GM18909 (cell line): ENCODE data around the gene CDC42SE2.
"Not testable (repeated sequence)": the region's sequence is repeated elsewhere in the genome, so short reads cannot be mapped to it uniquely, and the experiment has no call there.

Experiments used
- ATAC-seq: cut with Tn5 transposase; IDR thresholded peaks from one replicate; pipeline ENCODE4 v1.9.1; 2021; ENCODE audit warnings: mild to moderate bottlenecking; ENCODE audit not compliant: unreplicated experiment, poor library complexity

CDC42SE2 gene

GRCh38 chr5:131357739-131358561 is 94.1 kb downstream of the CDC42SE2 start:
- ATAC-seq = peak; percentile 50

DNA sequence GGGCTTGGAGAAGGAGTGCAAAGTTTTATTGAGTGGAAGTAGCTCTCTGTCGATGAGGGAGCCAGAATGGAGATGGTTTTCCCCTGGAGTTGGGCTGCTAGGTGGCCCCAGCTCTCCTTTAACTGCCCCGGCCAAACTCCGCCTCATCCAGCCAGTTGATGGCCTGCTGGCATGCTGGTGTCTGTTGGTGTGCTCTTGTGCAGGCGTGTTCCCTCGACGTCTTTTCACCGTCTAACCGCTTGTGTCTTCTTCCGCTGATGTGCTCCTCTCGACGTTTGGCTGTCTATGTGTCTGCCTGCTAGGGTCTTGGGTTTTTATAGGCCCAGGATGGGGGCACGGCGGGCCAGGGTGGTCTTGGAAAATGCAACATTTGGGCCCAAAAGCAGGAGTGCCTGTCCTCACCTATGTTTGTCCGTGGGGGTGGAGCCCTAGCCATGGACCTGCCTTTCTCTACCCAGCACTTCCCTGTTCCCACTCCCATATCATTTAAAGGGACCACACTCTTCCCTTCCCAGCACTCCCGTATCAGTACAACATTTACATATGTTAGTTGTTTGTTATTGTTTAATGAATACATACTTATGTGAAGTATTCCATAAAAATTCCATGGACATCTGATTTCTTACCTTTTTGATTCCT is 97.9 kb downstream of the CDC42SE2 start:
- ATAC-seq = no peak

DNA sequence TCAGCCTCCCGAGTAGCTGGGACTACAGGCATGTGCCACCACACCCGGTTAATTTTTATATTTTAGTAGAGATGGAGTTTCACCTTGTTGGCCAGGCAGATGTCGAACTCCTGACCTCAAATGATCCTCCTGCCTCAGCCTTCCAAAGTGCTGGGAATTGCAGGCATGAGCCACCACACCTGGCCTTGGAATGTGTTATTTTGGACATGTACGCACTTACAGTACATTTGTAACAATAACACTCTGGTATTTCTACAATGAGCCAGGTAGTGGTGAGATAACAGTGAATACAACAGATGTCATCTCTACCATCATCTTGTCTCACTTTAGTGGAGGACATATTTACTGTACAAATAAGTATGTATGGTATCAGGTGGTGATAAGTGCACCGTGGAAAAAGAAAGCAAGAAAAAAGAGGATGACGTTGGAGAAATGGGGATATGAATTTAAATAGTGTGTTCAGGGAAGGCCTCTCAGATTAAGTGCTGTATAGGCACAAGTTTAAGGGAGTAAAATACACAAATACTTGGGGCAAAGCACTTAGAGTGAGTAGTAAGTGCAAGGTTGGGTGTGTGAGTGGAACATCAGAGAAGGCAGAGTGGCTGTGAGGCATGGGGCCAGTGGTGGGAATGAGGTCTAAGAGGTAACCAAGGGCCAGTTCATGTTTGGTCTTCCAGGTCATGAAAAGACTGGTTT is 100.1 kb downstream of the CDC42SE2 start:
- no peak for ATAC-seq

DNA sequence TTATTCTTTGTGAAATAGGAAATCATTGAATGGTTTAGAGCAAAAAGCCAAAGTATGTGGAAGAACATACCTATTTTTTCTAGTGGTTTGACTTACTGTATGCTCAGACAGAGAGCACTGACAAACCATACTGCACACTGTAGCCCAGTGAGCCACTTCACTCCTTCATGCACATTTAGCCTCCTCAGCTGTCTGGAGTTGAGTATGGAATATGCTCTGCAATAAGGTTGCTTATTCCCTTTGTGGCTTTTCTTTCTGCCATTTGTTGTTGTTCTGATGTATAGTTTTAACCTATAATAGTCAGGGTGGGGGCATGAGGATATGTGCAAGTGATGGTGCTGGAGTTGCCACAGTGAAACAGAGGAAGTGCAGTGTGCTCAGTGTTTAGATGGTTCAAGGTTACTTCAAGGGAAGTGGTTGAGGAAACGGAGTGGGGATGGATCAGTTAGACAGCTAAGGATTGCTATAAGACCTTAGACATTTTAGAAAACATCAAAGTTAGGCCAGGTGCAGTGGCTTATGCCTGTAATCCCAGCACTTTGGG is 100.7 kb downstream of the CDC42SE2 start:
- ATAC-seq = no peak

DNA sequence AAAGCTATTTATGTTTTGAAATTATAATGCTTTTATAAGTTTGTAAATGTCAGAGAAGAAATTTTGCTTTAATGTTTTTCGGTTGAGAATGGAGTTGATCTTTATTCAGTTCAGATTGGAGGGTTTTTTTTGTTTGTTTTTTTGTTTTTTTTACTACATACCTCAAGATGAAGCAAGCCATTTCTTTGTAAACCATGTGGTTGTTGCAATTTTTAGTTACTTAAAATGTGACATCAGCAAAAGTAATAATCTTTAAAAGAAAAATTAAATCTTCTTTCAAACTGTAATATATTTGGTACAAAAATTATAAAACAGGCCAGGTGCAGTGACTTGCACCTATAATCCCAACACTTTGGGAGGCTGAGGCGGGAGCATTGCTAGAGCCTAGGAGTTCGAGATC is 102.6 kb downstream of the CDC42SE2 start:
- no peak for ATAC-seq

GRCh38 chr5:131367219-131367860 is 103.5 kb downstream of the CDC42SE2 start:
- no peak for ATAC-seq

- ATAC-seq = no peak
Observed at GRCh38 chr5:131368866-131369265, 105.0 kb downstream of the CDC42SE2 start.

DNA sequence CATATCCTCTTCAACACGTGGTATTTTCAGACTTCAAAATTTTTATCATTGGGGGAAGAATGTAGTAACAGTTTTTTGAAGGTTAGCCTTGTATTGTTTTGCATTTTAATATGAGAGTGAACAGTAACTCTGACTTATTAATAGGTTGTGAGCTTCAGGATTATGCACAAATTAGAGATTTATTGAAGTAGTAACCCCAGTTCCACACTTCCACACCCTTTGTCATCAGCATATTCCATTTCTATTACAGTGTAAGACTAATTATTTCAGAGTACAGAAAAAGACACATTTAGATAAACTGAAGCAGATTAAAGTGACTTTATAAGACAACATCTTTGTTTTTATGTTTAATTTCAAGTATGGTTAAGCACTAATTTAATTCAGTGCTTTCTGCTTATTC is 105.7 kb downstream of the CDC42SE2 start:
- no peak for ATAC-seq

GRCh38 chr5:131371835-131372234 is 108.0 kb downstream of the CDC42SE2 start:
- ATAC-seq = no peak

DNA sequence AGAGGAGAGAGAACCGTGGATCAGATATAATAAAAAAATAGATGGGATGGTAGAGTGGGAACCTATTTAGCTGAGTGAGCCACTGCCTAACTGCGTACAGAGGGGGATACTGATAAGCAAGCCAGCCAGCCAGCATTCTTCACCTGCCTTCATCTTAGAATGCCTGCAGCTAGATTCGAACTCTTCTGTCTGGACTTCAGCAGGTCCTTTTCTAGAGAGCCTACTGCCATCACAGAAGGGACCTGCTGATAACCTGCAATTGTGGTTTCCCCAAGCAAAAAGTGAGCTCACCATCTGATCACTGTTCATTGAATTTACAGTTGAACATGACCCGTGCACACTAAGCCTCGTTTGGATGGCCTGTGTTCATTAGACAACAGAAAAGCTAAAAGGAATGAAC is 109.4 kb downstream of the CDC42SE2 start:
- ATAC-seq = no peak

GRCh38 chr5:131375351-131375750 is 111.5 kb downstream of the CDC42SE2 start:
- ATAC-seq = peak; percentile 36

DNA sequence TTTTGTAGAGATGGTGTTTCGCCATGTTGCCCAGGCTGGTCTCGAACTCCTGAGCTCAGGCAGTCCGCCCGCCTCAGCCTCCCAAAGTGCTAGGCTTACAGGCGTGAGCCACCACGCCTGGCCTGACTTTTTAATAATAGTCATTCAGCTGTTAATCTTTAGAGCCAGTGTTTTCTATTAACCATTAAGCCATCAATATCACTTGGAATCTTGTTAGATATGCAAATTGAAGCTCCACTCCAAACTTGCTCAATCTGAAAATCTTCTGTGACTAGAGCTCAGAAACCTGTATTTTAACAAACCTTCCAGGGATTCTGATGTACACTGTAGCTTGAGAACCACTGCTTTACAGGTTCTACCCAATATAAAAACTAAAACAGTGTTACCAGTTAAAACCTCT is 113.5 kb downstream of the CDC42SE2 start:
- no peak for ATAC-seq

DNA sequence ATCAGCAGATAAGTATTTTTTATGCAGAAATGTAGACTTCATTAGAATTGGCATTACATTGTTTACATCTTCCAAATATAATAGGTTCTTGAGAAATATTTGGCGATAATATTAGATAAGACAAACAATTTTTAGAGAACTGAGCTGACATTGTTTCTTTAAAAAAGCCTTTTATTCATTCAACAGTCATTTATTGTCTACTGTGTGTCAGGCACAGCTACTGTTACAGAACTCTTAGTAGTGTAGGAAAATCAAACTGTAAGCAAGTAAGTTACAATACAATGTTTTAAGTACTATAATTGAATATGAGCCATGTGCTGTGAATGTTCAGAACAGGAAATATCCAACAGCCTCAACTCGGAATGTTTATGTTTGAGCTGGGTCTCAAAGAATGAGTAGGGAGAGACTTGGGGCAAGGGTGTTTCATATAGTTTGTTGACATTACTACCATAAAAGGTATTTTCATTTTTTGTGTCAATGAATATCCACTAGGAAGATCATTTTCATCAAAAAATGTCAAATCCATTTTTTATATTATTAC is 114.0 kb downstream of the CDC42SE2 start:
- no peak for ATAC-seq

DNA sequence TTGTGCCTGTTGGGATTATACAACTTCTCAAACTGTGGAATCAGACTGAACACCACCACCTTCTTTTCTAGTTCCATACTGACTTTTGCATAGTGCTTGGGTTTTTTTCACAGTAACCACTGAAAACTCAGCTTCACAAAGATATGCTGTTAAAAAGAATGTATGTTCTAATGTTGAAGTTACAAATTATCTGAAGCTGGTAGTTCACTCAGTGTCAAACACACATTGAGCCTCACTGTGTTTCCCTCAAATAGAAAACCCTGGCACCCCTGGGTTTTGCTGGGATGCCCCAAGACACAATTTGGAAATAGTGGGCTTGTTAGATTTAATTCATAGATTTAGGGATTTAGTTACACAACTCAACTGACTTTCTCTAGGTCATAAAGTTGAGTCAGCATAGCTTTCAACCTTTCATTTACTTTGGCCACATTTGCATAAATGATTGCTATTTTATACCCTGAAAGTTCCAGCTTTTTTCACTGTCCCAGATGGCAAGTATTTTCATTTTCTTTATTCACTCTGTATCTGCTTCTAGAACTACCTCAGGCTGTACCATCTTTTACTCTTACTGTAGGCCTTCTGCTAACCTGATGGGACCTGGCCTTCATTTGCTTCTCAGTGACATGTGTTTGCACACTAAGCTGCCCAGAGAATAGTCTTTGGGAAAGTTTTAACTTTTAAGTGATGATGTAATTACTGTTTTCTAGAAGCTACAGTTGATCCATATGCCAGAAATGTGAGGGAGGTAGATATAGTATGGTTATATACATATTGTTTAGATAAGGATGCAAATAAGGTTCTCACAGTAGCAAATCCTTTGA is 115.1 kb downstream of the CDC42SE2 start:
- peak; percentile 20 for ATAC-seq

DNA sequence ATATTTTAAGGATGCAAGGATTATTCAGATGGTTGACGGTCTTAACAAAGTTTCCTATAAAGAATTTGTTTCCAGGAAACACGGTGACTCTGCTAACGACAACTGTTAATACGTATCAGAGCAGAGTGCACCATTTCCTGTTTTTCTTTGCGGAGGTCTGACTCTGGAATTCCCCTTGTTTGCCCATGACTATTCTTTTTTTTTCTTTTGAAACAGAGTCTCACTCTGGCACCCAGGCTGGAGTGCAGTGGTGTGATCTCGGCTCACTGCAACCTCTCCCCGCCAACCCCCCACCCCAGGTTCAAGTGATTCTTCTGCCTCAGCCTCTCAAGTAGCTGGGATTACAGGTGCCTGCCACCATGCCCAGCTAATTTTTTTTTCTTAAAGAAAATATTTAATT is 115.9 kb downstream of the CDC42SE2 start:
- ATAC-seq = peak; percentile 49

DNA sequence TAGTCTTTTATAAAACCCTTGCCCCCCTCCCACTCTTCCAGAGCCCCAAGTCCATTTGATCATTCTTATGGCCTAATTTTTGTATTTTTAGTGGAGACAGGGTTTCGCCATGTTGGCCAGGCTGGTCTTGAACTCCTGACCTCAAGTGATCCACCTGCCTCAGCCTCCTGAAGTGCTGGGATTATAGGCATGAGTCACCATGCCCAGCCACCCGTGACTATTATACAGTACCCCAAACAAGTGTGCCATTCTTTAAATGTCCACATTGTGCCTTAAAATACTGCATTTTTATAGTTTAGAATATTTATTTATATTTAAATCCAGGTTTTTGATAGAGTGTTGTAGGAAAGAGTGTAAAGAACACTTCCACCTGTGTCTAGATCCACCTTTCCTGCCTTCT is 116.4 kb downstream of the CDC42SE2 start:
- ATAC-seq = not testable (repeated sequence)

- ATAC-seq = no peak
Observed at GRCh38 chr5:131381021-131381420, 117.2 kb downstream of the CDC42SE2 start.

DNA sequence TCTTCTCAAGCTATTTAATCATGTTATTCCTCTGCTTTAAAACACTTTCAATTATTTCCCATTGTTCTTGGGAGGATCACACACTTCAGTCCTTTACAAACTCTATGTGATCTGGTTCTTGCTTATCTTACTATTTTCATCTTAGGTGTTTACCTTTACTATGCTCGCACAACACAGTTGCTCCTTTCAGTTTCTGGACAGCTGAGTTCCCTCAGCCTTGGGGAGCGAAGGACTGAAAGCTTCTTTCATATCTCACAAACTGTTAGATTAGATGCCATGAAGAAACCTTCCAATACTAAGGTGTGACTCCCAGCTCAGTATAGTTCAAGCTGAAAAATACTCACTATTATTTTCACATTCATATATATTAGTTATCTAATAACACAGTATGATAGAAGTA is 117.9 kb downstream of the CDC42SE2 start:
- ATAC-seq = peak; percentile 53
